ENCODE data around the gene CEP72. TPM values are rescaled to one million over a fixed set of nuclear protein-coding genes. Genes with fewer than 3 reads are reported as not detected.
"Not testable (repeated sequence)": the region's sequence is repeated elsewhere in the genome, so short reads cannot be mapped to it uniquely, and the experiment has no call there.

CEP72 gene, protein sequence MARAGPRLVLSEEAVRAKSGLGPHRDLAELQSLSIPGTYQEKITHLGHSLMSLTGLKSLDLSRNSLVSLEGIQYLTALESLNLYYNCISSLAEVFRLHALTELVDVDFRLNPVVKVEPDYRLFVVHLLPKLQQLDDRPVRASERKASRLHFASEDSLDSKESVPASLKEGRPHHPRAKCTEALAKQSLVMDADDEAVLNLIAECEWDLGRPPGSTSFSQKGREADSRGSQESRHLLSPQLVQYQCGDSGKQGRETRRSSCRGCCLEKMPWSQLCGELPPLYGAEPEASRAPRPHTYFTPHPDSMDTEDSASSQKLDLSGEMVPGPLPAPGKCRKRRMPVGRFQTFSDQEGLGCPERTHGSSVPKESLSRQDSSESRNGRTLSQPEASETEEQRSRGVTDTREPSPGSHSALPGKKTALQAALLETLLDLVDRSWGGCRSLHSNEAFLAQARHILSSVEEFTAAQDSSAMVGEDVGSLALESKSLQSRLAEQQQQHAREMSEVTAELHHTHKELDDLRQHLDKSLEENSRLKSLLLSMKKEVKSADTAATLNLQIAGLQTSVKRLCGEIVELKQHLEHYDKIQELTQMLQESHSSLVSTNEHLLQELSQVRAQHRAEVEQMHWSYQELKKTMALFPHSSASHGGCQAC
- 32.3 and 32.8 TPM in 2 replicates for total RNA-seq

DNA sequence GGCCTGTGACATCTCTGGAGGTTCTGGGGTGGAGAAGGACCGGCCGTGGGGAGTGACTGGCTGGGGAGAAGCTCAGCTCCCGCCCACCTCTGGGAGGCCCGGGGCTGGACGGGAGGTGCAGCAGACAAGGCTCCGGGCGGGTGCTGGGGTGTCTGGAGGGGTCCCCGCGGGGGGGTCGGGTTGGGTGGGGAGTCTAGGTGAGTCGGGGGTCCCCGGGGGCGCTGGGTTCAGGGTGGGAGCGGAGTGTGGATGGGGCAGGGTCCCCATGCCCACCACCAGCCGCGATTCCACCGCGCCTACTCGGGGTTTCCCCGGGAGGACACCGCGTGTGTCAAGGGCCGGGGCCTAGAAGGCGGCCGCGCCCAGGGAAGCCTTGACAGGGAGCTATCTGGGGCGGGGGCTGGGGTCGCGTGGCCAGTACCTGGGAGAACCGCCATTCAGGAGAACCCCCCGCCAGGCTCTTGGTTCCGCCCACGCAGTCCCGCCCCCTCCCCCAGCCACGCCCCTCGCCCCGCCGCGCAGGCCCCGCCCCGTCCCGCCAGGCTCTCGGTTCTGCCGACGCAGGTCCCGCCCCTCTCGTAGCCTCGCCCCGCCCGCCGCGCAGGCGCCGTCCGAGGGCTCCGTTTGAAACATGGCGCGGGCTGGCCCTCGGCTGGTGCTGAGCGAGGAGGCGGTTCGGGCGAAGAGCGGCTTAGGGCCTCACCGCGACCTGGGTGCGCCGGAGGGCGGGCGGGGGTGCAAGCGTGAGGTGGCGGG is at the start of gene CEP72:
CEP72 (plus strand) TSS at position 610 of the 756 bp plus-strand sequence; CDS start at position 632, 22 bp downstream.
- intact Hi-C loops (cut with micrococcal nuclease): loop anchor here (1.0 to 10.0 kb wide), 5 partner anchors 140 to 1183 kb away; partner anchors contain the start of genes BRD9, EXOC3, MRPL36 and PDCD6

- intact Hi-C loops (cut with micrococcal nuclease): no loop called here
These were observed 46.2 kb upstream of the CEP72 start for GRCh38 chr5:565782-566440.

DNA sequence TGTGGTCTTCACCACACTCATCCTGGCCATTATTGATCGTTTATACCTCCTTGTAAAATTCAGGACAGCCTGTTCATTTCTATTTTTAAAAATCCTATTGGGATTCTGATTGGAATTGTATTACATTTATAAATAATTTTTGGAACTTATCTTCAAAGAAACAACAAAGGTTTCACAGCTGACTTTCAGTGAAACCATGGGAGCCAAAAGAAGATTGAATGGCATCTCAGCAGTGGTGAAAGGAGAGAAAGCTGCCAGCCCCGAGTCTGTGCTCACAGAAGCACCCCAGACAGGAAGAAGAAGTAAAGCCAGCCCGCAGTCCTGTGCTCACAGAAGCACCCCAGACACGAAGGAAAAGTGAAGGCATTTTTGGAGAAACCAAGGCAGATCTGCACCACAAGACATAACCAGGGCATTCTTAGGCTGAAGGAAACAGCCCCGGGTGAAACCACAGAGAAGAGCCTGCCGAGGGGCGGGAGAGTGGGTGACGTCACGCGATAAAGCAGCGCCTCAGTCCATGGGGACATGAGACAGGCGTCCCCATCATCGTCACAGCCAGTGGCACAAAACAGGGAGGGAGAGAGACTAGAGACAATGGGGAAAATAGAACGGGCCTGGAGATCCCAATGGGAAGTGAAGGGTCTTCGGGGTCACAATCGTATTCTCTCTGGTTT is 45.4 kb upstream of the CEP72 start:
- intact Hi-C loops (cut with micrococcal nuclease): no loop called here

GRCh38 chr5:567664-568060 is 44.5 kb upstream of the CEP72 start:
- intact Hi-C loops (cut with micrococcal nuclease): no loop called here

DNA sequence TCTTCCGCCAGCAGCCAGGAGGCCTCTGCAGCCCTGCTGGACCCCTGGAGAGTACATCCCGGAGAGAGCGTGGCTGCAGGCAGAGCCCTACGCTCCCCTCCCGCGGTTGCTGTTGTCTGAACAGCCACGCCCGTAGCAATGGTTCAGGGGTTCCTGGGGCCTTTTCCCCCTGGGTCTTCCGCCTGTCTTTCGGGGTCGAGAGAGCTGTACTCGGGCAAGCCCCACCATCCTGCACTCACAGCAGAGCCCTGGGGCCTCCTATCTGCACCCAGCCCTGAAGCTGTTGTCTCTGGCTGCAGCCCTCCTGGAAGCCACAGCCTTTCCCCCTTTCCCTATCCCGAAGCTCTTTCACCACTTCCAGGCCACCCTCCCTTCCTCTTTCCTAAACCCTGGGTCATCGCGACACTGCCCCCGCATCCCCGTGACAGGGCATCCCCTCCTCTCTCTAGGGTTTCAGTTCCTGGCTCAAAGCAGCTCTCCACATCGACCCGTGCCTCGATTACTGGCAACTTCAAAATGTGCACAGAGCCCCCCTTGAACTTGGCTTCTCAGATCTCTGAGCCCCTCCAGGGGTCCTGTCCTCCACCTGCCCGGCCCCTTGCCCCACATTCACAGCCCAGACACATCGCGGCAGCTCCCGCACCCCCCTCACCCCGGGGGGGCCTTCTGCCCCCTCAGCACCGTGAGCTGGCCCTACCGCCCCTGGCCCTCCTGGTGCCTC is 43.9 kb upstream of the CEP72 start:
- intact Hi-C loops (cut with micrococcal nuclease): no loop called here

DNA sequence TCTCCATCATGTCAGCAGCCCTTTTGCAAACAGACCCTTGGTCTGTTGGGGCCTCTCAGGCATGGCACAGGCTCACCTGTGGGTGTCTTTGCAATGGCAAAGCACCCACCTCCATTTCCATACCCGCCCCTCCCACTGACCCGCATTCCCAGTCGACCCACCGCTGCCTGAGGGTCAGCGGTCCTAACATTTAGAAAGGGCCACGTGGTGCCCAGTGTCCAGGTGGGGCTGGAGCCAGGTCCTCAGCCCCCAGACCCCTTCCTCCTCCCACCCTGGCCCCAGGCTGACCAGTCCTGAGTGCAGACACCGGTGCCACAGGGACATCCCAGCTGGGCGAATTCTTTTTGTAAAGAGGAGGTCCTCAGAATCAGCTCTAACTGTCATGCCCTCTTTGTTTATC is 43.3 kb upstream of the CEP72 start:
- intact Hi-C loops (cut with micrococcal nuclease): no loop called here

GRCh38 chr5:569358-569867 is 42.7 kb upstream of the CEP72 start:
- intact Hi-C loops (cut with micrococcal nuclease): no loop called here

DNA sequence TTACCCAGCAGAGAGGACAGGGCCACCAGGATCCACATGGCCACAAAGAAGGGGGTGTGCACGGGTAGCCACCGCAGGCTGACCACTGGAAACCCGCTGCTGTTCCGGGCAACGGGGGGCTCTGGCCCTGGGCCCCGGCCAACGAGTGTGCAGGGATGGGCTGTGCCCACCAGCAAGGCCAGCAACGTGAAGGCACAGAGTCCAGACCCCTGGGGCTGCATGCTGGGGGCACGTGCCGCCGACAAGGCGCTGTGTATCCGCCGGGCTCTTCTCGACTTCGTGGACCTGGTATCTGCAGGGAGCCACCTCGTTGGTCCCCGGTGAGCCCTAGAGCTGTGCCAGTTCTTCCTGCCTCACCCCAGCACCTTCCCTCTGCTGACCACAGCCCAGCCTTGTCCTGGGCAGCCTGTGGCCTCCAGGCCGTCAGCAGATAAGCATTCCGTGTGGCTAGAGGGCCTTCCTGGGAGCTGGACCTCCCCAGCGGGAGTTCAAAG is 42.2 kb upstream of the CEP72 start:
- intact Hi-C loops (cut with micrococcal nuclease): no loop called here

GRCh38 chr5:570446-570845 is 41.7 kb upstream of the CEP72 start:
- intact Hi-C loops (cut with micrococcal nuclease): no loop called here

- intact Hi-C loops (cut with micrococcal nuclease): no loop called here
These were observed 41.3 kb upstream of the CEP72 start for GRCh38 chr5:570886-571285.

GRCh38 chr5:571791-572190 is 40.3 kb upstream of the CEP72 start:
- intact Hi-C loops (cut with micrococcal nuclease): no loop called here

- intact Hi-C loops (cut with micrococcal nuclease): no loop called here
These were observed 39.6 kb upstream of the CEP72 start for GRCh38 chr5:572398-573019.

DNA sequence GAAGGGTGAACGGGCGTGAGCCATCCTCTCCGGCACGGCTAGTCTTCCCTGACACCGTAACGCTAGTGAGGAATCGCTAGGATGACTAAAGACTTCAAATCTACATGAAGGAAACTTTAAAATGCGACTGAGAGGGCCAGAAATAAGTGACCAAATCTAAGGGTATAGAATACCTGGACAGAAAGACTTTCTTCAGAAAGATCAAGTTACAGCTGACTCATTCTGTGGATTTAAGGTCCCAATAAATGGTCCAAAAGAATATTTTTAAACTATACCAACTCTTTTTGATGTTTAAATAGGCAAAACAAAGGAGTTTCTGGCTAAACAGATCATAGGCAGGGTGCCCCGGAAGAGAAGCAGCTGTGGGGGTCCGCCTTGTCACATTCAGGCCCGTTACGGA is 38.9 kb upstream of the CEP72 start:
- intact Hi-C loops (cut with micrococcal nuclease): no loop called here

DNA sequence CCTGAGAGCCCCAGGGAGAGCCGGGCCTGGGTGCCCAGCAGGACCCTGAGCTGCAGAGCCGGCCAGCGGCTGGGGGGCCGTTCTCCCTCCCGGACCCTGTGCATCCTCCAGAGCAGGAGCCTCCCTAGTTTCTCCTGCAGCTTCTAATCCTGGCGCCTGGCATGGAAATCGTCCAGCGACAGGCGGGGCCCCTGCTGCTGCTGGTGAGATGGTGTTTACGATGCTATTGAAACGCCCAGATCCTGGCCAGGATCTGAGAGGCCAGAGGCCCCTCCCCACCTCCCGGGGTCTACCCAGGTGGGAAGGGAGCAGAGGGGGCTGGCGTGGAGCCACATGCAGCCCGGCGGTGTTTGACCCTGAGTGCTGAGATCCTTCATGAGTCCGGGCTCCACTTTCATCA is 38.2 kb upstream of the CEP72 start:
- intact Hi-C loops (cut with micrococcal nuclease): no loop called here

DNA sequence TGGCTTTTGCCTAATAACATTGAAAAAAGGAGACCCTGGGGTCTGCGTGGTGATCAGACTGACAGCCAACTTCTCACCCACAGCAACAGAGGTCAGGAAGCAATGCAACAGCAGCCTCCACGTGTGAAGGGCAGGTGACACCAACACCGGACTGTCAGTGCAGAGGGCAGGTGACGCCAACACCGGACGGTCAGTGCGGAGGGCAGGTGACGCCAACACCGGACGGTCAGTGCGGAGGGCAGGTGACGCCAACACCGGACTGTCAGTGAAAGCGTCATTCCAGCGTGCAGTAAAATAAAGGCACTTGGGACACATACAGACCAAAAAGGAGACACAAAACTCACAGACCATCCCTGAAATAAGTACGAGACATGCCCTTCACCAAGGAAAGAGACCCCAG is 37.2 kb upstream of the CEP72 start:
- intact Hi-C loops (cut with micrococcal nuclease): no loop called here

GRCh38 chr5:575636-576035 is 36.5 kb upstream of the CEP72 start:
- intact Hi-C loops (cut with micrococcal nuclease): no loop called here

DNA sequence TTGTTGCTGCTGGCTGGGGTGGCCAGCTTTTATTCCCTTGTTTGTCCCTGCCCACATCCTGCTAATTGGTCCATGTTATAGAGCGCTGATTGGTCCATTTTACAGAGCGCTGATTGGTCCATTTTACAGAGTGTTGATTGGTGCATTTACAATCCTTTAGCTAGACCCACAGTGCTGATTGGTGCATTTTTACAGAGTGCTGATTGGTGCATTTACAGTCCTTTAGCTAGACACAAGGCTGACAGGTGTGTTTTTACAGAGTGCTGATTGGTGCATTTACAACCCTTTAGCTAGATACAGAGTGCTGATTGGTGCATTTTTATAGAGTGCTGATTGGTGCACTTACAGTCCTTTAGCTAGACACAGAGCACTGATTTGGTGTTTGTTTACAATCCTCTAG is 34.9 kb upstream of the CEP72 start:
- intact Hi-C loops (cut with micrococcal nuclease): not testable (repeated sequence)

DNA sequence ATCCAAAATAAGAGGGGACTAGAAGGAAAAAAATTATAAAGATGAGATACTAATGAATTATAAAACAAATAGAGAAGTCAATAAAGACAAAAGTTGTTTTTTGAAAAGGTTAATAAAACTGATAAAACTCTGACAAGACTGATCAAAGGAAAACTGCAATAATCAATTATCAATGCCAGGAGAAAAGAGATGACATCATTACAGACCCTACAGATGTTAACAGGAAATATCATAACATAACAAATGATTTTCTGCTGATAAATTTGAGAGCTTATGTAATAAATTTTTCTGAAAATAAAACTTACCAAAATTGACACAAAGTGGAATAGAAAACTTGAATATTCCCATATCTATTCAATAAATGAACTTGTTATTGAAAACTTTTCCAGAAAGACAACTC is 34.3 kb upstream of the CEP72 start:
- intact Hi-C loops (cut with micrococcal nuclease): no loop called here

GRCh38 chr5:579211-579610 is 32.9 kb upstream of the CEP72 start:
- intact Hi-C loops (cut with micrococcal nuclease): no loop called here

Data from T-helper 2 cell treated with Interferon-gamma antibody and Interleukin-4, amounts not matched to agents 100 ng/mL and 5 ng/mL, for 36 hours (primary cell).